Measurements from ENCODE around the gene SLC1A5.
A peak's percentile ranks its signal among the peaks of the same experiment; 100 is the strongest.

- TF ChIP-seq POLR2A (IDR thresholded peaks at IDR 0.05) = no peak
- TF ChIP-seq CTCF (IDR thresholded peaks at IDR 0.05) = peak in 1 of 5 experiments; percentile 3
Measured at GRCh38 chr19:46733690-46734292, 54.6 kb downstream of the SLC1A5 start.

Data from tibial nerve (tissue), 3 donors.